NCI-H748 treated with DMSO at 0.1 percent for 48 hours (cell line): ENCODE measurements around the gene UFD1.

Experiments
- DNase-seq: peaks from one replicate; lab custom pipeline; 2025; lab: John Stamatoyannopoulos, UW

UFD1 gene

DNA sequence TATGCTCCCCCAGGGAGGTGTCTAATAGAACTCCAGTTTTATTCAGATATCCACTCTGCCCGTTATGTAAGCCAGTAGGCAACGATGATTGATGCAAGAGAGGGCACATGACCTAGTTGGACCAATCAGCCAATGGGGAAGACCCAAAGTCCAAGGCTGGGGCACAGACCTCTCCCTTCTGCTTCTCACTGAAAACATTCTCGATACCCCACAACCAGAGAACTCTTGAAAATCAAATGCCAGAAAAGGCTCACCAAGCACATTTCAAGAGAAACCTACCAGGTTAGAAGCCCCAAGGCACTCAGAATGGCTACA lies 54.9 kb downstream of the UFD1 start:
- DNase-seq = no peak

DNA sequence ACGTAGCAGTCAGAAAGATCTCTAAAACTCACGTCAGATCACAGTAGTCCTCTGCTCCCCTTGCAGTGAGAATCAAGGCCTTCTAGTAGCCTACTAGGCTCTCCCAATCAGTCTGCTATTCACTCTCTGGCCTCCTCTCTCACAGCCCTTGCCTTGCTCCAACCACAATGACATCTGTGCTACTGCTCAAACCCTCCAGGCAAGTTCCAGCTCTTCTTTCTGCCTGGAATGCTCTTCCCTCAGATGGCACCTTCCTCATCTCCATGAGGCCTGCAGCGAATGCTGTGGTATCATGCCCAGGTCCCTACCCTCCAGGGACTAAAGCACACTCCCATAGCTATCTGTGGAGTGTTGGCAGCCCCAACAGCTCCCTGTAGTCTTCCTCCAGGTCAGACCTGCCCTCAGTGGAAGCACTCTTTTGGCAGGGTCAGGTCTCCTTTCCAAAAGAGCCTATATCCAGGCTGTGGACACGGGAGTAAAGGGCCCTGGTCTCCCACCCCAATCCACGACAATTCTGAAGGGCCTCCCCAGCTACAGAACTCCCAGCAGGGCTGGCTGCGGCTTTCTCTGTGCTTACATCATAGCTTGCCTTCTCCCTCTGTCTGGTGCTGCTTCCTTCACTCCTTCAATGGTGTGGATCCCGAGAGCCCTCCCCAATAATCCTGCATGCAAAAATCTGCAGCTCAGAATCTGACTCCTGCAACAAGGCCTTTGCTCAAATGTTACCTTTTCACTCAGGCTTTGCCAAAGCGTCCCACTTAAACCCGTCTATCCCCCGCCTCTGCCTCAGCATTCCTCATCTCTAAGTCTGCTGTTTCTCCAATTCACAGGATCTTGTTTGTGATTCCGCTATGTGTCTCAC lies 56.3 kb downstream of the UFD1 start:
- DNase-seq = no peak

DNA sequence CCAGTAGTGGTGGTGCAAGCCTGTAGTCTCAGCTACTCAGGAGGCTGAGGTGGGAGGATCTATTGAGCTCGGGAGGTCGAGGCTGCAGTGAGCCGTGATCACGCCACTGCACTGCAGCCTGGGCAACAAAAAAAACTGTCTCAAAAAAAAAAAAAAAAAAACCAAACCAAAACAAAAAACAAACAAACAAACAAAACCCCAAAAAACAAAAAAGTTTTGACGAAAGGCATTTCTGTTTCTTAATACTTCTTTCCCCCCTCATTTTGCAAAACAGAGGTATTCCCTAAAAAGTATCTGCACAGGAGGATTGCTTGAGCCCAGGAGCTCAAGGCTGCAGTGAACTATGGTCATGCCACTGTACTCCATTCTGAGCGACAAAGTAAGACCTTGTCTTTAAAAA lies 58.7 kb downstream of the UFD1 start:
- no peak for DNase-seq

DNA sequence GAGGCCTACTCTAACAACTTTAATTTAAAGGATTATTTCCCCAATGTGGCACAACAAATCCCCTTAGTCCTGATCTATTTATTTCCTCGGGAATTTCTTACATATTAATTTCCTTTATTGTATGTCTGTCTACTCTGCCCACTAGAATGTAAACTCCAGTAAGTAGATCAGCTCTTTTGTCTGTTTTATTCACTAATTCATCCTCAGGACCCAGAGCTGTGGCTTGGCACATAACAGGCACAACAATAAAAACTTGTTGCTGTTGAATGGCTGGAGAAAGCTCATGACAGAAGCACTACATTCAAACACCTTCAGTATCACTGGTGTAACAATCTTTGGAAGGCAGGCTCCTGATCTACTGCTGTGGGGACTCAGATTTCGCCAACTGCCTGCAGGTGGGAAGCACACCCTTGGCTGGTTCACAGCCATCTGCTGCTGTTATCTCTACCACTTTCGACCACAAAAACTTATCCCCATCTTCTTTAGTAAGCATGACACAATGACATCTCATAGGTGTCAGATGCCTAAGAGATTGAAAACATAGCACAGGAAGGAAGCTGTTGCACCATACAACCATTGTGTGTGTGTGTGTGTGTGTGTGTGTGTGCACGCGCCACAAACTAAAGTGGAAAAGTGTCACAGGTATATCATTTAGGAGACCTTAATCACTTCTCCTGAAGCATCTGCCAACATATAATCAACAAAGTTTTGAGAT lies 59.4 kb downstream of the UFD1 start:
- DNase-seq = no peak

DNA sequence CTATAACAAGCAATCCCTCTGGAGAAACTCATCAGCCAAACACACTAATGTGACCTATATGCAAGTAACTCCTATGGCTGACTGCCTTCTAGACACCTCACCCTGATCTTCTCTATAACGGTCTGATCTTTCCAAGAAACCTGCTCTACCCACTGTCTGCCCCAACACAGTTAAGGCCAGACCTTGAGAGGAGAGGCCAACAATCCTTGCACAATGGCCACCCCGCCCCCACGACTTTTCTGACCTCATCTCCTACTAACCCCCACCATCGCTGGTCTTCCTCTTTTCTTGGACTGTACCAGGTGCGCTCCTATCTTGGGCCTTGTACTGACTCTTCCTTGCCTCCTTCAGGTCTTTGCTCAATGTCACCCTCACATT lies 59.9 kb downstream of the UFD1 start:
- DNase-seq = no peak

DNA sequence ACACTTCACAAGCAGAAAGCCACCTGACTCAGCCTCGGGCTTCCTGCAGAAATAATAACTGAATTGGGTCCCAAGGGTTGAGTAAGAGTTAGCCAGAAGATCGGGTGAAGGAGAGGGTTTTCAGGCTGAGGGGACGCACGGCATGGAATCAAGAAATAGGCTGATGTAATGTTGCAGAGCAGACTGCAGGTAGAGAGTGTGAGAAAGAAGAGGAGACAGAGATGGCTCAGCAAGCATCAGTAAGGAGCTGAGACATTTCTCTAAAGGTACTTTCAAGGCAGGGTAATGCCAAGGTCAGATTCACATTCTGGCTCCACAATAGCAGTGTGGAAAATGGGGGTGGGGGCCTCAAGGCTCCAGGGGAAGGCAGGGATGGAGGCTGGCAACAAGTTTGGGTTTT lies 66.1 kb downstream of the UFD1 start:
- DNase-seq = no peak

DNA sequence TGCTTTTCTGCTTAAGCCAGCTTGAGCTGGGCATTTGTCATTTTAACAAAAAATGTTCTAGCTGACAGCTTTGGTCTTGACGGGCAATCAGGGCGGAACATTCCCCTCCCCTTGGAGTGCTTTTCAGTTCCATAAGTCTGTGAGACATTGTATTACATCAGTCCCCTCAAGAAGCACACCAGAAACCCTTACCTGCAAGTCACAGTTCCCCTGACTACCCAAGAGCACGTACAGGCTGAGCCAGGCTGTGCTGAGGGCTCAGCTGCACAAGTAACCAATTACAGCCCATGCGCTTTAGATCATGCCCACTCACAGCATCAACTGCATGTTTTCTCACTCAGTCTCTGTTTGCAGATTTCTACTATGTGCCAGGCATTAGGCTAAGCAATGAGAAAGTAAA lies 66.5 kb downstream of the UFD1 start:
- no peak for DNase-seq

DNA sequence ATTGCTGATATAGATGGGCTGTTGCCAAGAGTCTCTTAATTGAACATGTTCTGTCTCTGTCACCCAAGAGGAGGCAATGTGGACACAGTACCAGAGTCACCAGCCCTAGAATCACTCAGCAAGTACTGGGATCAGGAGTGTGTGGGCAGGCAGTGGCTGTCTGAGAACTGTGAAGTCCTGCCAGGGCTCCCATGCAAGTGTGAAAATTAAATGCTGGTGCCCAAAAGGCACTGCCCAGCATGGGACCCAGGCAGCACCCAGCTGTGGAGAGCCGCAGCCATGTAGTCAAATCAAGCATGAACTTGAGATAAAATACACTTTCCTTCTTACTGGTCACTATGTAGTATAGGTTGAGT lies 67.3 kb downstream of the UFD1 start:
- no peak for DNase-seq

DNA sequence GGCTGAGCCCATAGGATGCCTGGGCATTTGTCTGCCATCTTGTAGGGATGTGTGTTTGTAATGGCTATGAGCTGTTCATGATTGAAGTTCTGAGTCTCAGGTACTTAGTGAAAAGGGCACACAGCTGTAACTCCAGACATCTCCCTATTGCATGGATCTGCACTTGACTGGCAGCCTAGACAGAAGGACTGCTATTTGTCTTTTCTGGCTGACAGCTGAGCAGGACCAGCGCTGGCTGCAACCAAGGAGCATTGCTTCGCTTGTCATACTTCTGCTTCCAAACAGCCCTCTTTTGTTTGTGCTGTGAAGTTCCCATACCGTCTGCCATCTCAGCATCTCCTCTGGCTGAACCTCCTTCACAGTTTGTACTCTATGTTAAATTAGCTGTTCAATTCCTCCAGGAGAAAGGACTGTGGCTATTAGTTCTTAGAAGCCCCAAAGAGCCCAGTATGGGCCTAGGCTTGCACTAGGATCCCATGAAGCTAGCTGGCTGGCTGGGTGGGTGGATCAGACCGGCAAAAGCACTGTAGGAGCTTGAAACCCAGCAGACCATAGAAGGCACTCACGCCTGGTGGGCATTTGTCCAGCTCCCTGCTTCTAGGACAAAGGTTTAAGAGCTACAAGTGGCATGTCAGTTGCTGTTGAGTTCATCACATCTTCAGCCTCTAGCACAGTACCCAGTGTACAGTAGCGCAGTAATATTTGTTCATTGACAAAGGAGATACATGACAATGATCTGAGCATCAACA lies 67.9 kb downstream of the UFD1 start:
- DNase-seq = no peak

DNA sequence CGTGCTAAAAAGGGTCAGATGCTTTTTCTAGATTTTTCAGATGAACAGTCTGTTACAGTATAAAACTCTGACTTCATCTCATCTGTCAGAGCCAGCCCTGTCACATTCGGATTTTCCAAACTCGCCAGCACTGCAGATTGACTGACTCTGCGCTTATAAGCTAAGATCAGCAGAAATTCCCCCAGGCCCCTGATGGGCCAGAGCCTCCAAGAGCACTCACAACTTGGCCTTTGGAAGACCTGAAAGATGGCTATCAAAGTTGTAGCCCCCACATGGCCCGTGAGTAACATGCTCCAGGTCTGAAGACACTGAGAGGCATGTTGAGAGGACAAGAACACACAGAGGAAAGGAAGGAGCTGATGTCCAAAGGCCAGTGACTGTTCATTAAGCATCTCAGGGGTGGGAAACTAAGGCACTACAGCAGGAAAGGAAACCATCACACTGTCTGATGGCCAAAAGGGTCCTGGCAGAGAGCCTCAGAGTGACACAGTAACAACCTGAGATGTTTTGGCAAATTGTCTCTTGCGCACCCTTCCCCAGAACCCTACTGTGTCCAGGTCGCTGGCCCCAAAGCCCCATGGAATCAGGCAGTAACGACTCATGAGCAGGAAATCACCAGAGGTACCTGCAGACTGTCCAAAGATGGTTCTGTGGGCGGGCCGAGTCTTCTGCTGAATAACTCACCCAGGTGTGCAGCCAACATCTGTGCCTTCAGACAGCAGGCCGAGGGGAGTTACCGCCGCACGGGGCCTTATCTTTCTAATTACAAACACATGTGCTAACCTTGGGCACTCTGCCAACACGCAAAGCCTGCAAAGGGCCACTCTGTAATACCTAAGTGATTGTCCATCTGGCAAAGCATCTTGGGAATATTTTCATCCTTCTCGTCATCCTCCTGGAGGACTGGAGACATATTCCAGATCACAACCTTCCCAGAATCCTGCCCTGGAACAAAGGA lies 71.1 kb downstream of the UFD1 start:
- no peak for DNase-seq

DNA sequence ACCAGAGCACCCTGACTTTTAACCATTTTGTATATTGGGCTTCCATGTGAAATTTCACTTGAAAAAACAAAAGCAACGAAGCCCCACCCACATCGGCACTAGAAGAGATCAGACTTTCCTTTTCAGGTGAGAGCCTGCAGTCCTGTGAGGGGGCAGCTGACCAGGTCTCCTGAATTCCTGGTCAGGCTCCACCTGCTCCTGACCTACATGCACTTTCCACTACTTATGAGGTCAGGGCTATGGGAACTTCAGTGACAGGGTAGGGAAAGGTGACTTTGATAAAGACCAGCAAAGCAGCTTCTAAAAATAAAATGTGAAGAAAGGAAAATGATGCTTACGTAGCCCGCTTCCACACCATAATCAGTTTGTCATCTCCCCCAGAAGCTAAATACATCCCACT lies 72.1 kb downstream of the UFD1 start:
- DNase-seq = no peak

DNA sequence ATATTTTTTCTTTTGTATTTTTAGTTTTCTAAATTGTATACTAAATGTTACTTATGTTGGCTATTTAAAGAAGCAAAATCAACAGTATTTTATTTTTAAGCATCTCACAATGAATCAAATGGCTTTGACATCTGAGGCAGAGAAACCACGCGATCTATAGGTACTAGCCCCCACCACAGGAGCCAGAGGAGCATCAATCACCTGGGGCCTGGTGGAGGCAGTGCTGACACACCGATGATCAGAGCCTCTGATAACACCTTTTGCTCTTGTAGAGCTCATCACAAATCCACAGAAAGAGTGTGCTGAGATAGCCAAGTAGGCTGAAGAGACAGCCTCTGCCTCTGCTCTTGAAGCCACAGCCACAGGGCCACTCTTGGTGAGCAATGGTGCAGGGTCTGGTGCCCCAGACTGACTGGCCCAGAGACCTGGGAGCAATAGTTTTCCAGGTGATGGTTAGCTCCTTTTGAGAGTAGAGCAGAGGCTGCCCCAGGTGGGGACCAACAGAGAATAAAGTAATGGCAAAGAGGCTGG lies 72.6 kb downstream of the UFD1 start:
- no peak for DNase-seq

DNA sequence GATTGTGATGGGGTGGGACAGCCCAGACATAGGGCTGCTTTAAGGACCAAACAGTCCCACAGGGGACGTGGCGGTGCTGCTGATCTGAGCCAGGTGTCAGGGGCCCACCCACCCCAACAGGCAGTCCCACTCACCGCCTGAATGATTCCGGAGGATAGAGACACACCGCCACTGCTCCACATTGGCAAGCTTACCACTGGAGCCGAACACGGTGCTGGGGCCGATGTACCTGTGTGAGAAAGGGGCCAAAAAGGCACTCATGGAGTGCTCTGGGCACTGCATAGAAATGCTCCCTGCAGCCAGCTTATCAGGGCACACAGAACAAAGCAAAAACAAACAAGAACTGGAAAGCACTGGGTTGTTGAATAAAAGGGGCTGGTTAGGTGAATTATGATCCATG lies 73.3 kb downstream of the UFD1 start:
- no peak for DNase-seq

DNA sequence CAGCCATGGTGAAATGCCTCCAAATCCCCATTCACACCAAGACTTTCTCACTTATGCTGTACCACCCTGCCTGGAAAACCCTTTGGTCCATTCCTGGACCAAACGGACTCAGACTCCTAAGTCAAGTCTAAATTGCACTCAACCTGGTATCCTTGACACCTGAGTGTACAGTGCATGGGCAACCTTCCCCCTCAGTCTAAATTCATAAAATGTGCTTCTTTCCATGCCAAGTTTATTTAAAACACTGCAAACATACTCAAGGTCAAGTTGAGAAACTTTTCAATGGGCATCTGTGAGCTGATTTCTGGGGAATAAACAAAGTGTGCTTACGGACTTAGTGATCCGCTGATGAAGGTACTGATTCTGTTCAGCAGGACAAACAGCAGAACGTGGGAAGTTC lies 73.9 kb downstream of the UFD1 start:
- DNase-seq = no peak

DNA sequence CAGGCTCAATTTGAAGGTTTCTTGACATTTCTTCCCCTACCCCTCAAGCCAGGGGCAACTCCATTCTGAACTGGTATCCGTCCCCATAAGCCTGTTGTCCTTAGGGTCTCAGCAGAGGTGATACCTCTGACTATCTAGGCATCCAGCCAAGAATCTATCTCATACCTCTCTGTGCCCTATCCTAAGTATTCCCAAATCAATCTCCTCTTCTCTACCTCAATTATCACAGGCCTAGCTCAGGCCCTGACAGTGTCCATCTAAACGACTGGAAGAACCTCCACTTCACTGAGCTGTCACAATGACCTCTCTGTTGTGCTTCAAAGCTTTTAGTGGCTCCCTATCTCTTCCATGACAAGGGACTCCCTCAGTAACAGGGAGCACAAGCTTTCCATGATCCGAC lies 74.3 kb downstream of the UFD1 start:
- DNase-seq = no peak

DNA sequence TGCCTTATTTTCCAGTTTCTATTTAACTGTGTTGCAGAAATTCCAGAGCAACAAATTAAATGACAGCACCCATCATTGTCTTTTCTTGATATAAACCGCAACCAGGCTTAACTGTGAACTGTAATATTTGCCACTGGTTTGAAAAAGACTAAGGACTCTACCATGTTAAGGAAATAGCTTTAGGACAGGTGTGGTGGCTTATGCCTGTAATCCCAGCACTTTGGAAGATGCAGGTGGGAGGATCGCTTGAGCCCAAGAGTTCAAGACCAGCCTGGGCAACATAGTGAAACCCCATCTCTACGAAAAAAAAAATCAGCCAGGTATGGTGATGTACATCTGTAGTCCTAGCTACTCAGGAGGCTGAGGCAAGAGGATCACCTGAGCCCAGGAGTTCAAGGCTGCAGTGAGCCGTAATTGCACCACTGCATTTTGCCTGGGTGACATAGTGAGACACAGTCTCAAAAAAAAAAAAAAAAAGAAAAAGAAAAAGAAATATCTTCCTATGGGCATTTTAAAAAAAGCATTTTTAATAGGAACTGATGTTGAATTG lies 76.3 kb downstream of the UFD1 start:
- DNase-seq = no peak

DNA sequence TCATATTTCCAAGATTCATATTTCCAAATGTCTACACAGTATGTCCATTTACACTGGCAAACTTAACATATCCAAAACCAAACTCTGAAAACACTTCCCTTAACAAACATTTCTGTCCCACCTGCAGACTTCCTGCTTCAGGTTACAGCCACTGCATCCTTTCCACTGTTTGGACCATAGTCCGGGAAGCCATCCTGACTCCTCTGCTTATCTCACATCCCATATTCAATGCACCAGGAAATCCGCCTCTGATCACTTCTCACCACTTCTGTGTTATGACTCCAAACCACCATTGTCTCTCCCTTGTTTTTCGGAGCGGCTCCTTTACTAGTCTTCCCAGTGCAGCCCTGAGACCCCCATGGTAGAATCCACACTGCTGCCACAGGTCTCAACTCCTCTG lies 77.5 kb downstream of the UFD1 start:
- DNase-seq = no peak

DNA sequence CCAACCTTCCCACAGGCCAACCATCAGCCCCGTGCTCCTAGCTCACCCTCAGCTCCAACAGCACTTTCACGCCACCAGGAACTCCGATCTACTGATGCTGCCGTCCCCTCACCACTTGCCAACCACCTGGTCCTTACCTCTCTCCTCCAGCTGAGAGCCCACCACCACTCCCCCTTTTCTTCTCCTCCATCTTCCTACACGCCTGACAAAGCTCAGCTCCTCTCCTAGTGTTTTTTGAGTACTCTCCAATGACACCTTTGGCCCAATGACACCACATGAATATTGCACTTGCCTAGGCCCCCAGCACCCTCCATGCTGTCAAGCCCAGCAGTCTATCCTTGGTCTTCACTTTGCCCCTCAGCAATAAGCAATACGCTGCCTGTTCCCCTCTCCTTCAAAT lies 78.1 kb downstream of the UFD1 start:
- no peak for DNase-seq
